Fibroblast of skin of right biceps (primary cell): ENCODE data around the gene SLC25A10.

Source experiments
- DNase-seq: peaks from one replicate; pipeline ENCODE4 v3.0.0-alpha.2; 2013

Gene SLC25A10

GRCh38 chr17:81687770-81688541, 24.1 kb upstream of the SLC25A10 start:
- no peak for DNase-seq

GRCh38 chr17:81688616-81689015, 23.5 kb upstream of the SLC25A10 start:
- no peak for DNase-seq

- no peak for DNase-seq
These were observed 22.0 kb upstream of the SLC25A10 start for GRCh38 chr17:81690066-81690465.

DNA sequence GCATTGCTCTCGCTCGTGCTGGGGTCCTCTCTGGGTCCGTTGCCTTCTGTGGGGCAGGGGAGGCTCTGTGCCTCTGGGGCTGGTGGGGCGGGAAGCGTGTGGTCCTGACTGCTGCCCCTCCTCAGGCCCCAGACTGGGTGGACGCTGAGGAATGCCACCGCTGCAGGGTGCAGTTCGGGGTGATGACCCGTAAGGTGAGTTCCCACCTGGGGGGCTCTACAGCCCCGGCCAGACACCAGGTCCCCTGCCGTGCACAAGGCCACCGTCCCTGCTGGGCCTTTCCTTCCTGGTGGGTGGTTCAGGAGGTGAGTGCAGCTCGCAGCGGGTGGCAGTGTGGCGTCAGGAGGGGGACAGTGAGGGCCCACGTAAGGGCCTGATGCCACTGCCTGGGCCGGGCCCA, 21.5 kb upstream of the SLC25A10 start:
- DNase-seq, result no peak

DNA sequence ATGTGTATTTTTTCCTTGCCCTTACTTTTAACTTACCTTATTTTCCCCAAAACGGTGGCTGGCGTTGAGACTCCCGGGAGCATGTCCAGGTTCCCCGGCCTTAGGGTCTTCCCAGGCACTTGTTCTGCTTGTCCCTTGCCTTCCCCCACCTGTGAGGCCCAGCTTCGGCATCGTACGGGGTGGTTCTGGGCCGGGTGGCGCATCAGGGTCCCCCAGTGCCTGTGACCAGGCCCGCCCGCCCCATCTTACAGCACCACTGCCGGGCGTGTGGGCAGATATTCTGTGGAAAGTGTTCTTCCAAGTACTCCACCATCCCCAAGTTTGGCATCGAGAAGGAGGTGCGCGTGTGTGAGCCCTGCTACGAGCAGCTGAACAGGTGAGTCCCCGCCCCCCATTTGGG, 20.9 kb upstream of the SLC25A10 start:
- no peak for DNase-seq

DNA sequence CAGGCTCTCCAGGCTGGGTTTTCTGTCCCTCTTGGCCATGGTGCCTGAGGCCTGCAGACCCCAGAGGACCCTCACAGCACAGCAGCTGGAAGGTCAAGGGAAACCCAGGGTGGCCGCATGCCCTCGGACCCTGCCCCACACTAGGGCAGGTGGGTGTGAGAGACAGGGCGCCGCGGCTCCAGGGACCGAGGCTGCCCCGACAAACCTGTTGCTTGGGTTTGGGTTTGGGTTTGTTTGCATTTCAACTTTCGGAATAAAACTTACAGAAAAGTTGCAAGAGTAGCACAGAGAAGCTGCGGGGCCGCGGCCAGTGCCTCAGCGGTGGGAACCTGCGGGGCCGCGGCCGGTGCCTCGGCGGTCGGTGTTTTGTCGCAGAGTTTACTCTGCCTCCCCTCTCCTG, 20.5 kb upstream of the SLC25A10 start:
- no peak for DNase-seq

DNA sequence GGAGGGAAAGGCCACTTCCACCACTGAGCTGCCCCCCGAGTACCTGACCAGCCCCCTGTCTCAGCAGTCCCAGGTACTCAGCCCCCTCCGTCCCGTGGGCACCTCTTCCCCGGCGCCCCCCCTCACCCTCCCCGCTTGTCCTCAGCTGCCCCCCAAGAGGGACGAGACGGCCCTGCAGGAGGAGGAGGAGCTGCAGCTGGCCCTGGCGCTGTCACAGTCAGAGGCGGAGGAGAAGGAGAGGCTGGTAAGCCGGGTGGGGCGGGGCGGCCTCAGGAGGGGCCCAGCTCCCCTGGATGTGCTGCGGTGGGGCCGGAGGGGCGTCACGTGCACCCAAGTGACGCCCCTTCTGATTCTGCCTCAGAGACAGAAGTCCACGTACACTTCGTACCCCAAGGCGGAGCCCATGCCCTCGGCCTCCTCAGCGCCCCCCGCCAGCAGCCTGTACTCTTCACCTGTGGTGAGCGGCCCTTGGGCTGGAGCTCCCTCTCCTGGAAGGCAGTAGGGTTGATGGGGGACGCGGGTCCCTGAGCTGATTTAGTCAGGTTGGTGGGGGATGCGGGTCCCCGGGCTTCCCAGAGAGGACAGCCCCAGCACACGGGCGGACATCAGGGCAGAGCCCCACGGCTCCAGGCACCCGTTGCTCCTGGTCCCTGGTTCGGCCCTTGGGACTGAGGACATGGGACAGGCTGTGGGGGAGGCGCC, 18.4 kb upstream of the SLC25A10 start:
- DNase-seq, result no peak

- no peak for DNase-seq
These were observed 17.3 kb upstream of the SLC25A10 start for GRCh38 chr17:81694810-81695209.

DNA sequence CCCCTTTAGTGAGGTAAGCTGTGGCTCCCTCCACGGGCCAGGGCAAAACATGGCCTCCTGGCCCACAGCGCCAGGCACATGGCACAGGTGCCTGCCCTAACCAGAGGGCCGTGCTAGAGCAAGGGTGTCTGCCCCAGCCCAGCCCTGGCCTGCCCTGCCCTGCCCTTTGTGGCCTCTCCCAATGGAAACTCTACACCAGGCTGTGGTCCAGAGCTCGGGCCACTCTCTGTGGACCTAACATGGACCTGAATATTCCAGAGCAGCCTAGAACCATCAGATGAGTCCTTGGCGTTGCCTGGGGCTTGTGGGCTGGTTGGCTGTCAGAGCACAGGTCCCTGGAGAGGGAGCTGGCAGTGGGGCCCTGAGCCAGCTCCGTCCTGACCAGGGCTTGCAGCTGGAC, 16.9 kb upstream of the SLC25A10 start:
- DNase-seq, result no peak

- no peak for DNase-seq
These were observed 16.3 kb upstream of the SLC25A10 start for GRCh38 chr17:81695801-81696200.

DNA sequence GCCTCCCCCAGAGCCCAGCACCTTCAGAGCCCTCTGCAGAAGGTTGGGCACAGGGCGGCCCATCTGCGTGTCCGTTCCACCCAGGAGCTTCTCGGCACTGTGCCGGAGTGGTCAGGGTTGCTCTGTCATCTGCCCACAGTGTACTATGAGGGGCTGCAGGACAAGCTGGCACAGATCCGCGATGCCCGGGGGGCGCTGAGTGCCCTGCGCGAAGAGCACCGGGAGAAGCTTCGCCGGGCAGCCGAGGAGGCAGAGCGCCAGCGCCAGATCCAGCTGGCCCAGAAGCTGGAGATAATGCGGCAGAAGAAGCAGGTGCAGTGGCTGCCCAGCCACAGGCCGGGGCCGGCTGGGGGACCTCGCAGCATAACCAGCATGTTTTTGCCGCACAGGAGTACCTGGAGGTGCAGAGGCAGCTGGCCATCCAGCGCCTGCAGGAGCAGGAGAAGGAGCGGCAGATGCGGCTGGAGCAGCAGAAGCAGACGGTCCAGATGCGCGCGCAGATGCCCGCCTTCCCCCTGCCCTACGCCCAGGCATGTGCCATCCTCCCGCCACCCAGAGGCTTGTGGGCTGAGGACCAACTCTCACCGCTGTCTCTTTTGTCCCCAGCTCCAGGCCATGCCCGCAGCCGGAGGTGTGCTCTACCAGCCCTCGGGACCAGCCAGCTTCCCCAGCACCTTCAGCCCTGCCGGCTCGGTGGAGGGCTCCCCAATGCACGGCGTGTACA, 15.7 kb upstream of the SLC25A10 start:
- DNase-seq, result no peak

- no peak for DNase-seq
These were observed 14.6 kb upstream of the SLC25A10 start for GRCh38 chr17:81697261-81698044.

DNA sequence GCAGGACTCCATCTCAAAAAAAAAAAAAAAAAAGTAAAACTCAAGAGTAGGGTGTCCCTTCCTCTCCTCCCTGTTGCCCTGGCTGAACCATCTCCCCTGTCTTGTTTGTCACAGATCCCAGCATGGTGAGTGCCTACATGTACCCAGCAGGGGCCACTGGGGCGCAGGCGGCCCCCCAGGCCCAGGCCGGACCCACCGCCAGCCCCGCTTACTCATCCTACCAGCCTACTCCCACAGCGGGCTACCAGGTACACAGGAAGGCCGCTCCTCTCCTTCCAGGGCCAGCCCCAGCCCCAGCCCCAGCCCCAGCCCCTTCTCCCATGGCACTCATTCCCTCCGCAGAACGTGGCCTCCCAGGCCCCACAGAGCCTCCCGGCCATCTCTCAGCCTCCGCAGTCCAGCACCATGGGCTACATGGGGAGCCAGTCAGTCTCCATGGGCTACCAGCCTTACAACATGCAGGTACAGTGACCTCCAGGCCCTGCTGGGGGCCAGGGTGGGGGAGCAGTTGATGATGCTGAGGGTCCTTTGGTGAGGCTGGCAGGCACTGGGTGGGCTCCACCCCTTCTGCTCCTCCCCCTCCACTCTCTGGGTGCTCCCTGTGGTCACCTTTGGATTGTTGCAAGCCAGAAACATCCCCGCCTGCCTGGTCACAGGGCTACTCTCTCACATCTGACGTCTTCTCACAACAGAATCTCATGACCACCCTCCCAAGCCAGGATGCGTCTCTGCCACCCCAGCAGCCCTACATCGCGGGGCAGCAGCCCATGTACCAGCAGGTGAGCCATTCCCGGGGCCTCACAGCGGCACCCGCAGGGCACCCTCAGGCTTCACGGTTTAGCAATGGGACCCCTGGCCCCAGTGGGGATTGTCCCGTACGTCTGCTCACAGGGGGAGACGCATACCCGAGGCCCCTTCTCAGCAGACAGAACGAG, 11.5 kb upstream of the SLC25A10 start:
- no peak for DNase-seq

- DNase-seq, result no peak
These were observed 10.6 kb upstream of the SLC25A10 start for GRCh38 chr17:81701288-81702071.

GRCh38 chr17:81702934-81703746, 8.9 kb upstream of the SLC25A10 start, which contains the start of gene MRPL12:
MRPL12 (plus strand) TSS chr17:81703367; CDS start chr17:81703502, 135 bp downstream.
- peak; percentile 91 for DNase-seq

- no peak for DNase-seq
These were observed 8.1 kb upstream of the SLC25A10 start for GRCh38 chr17:81703747-81704654.

- DNase-seq, result no peak
These were observed 6.4 kb upstream of the SLC25A10 start for GRCh38 chr17:81705518-81706231.

- no peak for DNase-seq
These were observed 5.9 kb upstream of the SLC25A10 start for GRCh38 chr17:81706232-81706611.
